A549 (cell line): ENCODE measurements around the gene PTH2R.

Source experiments
- CHD2 ChIP-seq: fragments of 150-350 bp; IDR thresholded peaks from 2 replicates; pipeline ENCODE4 v1.6.1; 2014; ENCODE audit warnings: low read length; ENCODE audit not compliant: partially characterized antibody
- CTCF ChIP-seq: fragments of >200 bp; sonication (Bioruptor Twin); formaldehyde crosslinking; IDR thresholded peaks from 3 replicates; pipeline ENCODE4 v1.5.1; 2016
- JUNB ChIP-seq: fragments of >200 bp; sonication (Bioruptor Twin); formaldehyde crosslinking; IDR thresholded peaks from 2 replicates; pipeline ENCODE4 v1.6.1; 2016
- MAZ ChIP-seq: fragments of 150-350 bp; IDR thresholded peaks from 2 replicates; pipeline ENCODE4 v1.6.1; 2014; ENCODE audit warnings: antibody characterized with exemption, low read depth, low read length, borderline replicate concordance
- POLR2A ChIP-seq: IDR thresholded peaks from 2 replicates; pipeline ENCODE4 v1.6.1; 2012; ENCODE audit warnings: mild to moderate bottlenecking, low read length
- REST ChIP-seq: fragments of 200-600 bp; sonication (generic); IDR thresholded peaks from 2 replicates; pipeline ENCODE4 v1.6.1; 2016; ENCODE audit warnings: antibody characterized with exemption, mild to moderate bottlenecking, moderate library complexity

- TF ChIP-seq MAZ, result no peak
- no peak for TF ChIP-seq JUNB
- TF ChIP-seq CHD2, result no peak
- TF ChIP-seq CTCF, result no peak
- no peak for TF ChIP-seq POLR2A
- TF ChIP-seq REST, result no peak
Observed at GRCh38 chr2:208370881-208371633, 35.5 kb upstream of the PTH2R start.
